NCI-H1694 treated with DMSO at 0.1 percent for 48 hours (cell line): Measurements from ENCODE around the gene ERP27.

ENCODE experiments used
- DNase-seq: peaks from one replicate; lab custom pipeline; 2025; lab: John Stamatoyannopoulos, UW

ERP27 gene

DNA sequence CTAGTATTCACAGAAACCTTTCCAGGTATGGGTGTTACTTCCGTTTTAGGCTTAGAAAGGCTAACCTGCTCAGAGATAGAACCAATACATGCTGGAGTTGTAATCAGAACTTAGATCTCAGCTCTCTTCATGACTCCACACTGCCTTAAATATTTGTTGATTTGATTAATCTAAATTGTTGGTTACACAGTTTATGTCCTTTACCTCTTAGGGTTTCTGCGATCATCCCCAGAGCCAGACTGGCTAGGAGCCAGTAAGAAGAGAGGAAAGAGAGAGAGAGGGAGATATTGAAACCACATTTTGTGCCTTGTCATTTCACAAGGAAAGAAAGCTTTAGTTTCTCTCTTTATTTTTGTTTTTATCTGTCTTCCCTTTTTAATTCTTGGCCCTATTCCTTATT, 35.9 kb downstream of the ERP27 start:
- no peak for DNase-seq

- DNase-seq, result no peak
Observed at GRCh38 chr12:14901228-14901562, 37.1 kb downstream of the ERP27 start.

GRCh38 chr12:14900521-14901227, 37.7 kb downstream of the ERP27 start:
- DNase-seq, result no peak

GRCh38 chr12:14896521-14897169, 41.7 kb downstream of the ERP27 start:
- DNase-seq, result peak; percentile 91

GRCh38 chr12:14893506-14894250, 44.7 kb downstream of the ERP27 start:
- DNase-seq, result peak; percentile 45

GRCh38 chr12:14892726-14893505, 45.4 kb downstream of the ERP27 start:
- DNase-seq, result peak; percentile 54

- DNase-seq, result no peak
Observed at GRCh38 chr12:14890701-14891100, 47.6 kb downstream of the ERP27 start.

GRCh38 chr12:14886271-14886670, 52.1 kb downstream of the ERP27 start:
- no peak for DNase-seq

- DNase-seq, result no peak
Observed at GRCh38 chr12:14885718-14886221, 52.6 kb downstream of the ERP27 start, which contains the start of gene MGP. Gene MGP, minus strand, starts transcription at chr12:14885854. Its CDS starts 63 bp downstream, at chr12:14885791.

DNA sequence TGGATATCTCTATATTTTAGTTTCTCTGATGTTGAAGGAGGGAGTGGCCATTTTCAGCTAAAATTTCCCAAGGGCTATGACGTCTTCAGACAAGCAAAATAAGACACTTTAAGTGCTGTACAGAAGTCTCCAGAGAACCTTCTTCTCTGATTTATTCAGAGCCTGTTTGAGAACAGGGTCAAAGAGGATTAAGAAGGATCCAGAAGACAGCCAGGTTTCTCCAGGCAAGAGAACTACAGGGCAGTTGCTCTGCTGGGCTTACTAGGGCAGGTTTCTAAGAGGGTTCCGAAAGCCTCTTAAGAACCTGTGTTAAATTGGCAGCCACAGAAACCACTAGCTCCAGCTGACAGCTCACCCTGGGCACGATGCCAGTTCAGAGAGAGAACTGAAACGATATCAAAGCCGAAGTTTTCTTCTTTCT, 53.9 kb downstream of the ERP27 start:
- DNase-seq, result peak; percentile 82

DNA sequence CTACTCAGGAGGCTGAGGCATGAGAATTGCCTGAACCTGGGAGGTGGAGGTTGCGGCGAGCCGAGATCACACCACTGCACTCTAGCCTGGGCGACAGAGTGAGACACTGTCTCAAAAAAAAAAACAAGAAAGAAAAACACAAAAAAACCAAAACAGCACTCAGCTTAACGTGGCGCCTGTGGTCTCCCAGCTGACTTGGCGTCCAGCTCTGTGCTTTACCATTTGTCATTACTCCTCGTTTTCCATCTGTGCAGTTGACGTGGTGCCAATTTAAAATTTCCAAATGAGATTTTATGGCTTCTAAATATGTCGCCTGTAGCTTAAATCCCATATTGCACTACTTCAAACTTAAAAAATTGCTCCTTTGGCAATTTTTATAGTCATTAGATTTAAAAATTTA, 54.7 kb downstream of the ERP27 start:
- DNase-seq, result peak; percentile 97

- no peak for DNase-seq
Observed at GRCh38 chr12:14880890-14881453, 57.4 kb downstream of the ERP27 start.

DNA sequence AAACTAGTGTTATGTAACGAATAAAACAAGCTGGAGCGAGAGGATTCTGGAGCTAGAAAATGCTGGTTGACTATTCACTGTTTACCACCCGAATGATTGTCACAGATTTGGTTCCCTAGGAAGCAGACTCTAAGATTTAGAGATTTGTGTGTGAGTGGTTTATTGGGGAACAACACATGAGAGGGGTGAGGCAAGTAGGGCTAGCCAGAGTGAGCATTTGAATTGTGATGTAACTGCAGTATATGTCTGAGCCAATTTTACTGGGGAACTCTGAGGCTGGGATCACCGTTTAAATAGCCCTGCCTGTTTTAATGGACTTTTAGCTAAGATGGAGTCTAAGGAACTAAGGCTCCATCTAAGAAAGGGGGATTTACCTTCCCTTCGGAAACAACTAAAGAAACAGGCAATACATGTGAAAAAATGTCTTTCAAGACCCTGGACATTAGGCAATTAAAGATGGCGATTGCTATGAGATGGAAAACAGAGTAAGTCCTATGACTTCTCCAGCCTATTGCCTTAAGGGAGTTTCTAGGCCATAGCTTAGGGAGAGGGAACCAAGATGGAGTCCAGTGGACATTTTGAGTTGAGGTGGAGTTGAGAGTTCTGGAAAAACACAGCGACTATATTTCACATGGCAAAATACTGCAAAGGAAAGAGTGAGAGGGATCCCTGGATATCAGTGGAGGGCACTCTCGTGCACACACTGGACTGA, 59.0 kb downstream of the ERP27 start:
- no peak for DNase-seq

GRCh38 chr12:14878488-14878887, 59.8 kb downstream of the ERP27 start:
- DNase-seq, result no peak

DNA sequence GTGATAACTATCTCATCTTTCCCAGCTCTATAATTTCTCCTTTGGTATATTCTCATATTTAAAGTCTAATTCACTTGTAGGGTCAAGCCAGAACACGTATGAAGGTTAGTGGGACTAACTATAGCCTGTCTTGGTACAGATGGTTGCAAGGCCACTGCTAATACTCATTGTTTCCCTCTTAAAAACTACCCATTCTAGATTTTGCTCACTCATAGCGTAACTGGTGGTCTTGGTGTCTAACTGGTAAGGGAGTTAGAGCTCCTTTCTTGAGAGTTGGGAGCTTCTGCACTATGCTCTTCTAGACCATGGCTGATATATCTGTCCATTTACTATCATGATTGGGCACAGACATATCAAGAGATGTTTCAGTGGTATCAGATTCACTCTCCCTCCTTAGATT, 61.5 kb downstream of the ERP27 start:
- no peak for DNase-seq

DNA sequence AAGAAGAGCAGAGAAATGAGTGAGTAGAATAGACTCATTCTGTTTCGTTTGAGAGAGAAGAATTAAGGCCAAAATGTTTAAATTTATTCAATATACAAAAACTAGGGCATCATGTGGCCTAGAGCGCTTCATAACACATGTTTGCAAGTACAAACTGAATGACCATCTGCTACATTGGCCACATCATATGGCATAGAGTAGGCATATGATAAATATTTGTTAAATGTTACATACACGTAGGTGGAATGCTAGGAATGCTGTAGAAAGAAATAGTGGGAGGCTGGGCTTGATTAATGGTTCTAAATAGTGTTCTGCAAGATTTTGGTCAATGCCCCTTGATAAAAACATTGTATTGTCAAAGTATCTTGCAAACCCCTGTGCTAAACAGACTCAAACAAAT, 63.5 kb downstream of the ERP27 start:
- DNase-seq, result peak; percentile 66

GRCh38 chr12:14873440-14874185, 64.7 kb downstream of the ERP27 start:
- peak; percentile 43 for DNase-seq

GRCh38 chr12:14871886-14872285, 66.5 kb downstream of the ERP27 start:
- DNase-seq, result no peak

- DNase-seq, result no peak
Observed at GRCh38 chr12:14871247-14871646, 67.1 kb downstream of the ERP27 start.

DNA sequence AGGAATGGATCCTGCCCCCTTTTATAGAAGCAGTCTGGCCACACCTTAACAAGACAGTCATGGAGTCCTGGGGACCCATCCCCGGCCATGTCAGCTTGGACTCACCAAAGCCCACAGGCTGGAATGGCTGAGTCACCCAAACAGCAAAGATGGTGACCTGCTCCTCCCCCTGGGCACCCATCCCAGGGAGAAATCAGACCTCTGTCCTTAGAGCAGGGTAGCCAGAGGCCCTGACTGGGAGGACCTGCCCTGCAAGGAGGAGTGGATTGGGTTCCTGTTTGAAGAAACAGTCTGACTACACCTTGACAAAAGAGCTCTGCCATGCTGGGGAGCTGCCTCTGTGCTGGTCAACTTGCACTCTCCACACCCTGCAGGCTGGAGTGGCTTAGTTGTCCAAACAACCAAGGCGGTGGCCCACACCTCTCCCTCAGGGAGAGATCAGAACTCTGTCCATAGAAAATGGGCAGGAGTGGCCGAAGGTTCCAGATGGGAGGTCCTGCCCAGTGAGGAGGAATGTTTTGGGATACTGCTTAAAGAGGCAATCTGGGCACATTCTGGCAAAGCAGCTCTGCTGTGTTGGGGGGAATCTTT, 69.3 kb downstream of the ERP27 start:
- no peak for DNase-seq
